SHP77 (cell line): Measurements from ENCODE around the gene MEPCE.
A peak's percentile ranks its signal among the peaks of the same experiment; 100 is the strongest.

Experiments
- DNase-seq, 2 experiments: peaks; one replicate each; lab custom pipeline; 2025; lab: John Stamatoyannopoulos, UW

MEPCE gene

GRCh38 chr7:100464210-100464660 lies 34.6 kb downstream of the MEPCE start, which contains the start of gene SPACDR:
TSS of gene SPACDR (minus strand) at chr7:100464260. CDS start at chr7:100464025, 235 bp downstream.
- DNase-seq, result no peak

DNA sequence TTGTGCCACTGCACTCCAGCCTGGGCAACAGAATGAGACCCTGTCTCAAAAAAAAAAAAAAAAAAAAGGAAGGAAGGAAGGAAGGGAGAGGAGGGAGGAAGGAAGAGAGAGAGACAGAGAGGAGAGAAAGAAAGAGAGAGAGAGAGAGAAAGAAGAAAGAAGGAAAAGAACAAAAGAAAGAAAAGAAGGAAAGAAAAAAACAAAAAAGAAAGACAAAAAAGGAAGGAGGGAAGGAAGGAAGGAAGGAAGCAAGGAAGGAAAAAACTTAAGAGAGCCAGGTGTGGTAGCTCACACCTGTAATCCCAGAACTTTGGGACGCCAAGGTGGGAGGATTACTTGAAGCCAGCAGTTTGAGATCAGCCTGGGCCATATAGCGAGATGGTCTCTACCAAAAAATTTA lies 35.2 kb downstream of the MEPCE start:
- no peak for DNase-seq

DNA sequence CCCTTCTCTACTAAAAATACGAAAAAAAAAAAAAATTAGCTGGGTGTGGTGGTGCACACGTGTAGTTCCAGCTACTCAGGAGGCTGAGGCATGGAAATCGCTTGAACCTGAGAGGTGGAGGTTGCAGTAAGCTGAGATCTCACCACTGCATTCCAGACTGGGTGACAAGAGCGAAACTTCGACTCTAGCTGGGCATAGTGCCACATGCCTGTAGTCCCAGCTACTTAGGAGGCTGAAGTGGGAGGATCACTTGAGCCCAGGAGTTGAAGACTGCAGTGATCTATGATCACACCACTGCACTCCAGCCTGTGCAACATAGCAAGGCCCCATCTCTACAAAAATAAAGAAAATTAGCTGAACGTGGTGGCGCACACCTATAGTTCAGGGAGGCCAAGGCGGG lies 35.7 kb downstream of the MEPCE start:
- DNase-seq, result no peak

DNA sequence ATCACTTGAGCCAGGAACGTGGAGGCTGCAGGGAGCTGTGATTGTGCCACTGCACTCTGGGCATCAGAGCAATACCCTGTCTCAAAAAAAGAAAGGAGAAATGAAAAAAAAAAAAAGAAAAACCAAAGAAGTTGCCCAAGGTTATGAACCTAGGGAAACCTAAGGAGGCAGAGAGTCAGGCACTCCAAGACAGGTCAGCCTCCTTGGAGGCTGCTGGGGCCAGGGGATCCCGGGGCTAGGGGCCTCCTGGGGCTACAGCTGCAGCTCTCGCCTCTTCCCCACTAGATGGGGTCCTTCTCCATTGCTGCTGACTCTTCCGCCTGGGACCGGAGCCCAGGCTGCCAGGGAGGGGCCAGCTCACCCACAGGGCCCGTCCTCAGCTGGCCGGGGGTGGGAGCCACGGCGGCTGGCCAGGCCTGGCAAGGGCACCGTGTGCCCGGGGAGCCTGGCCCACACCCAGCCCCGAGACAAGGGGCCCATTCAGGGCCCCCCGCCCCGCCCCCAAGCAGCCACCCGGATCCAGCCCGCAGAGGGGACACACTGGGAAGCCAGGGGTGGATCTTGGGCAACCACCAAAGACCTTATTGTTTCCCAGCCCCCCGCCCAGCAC lies 36.2 kb downstream of the MEPCE start:
- DNase-seq, result peak; percentile 69 to 79

GRCh38 chr7:100466653-100467605 lies 37.3 kb downstream of the MEPCE start:
- no peak for DNase-seq

GRCh38 chr7:100467638-100468373 lies 38.2 kb downstream of the MEPCE start:
- DNase-seq, result no peak

DNA sequence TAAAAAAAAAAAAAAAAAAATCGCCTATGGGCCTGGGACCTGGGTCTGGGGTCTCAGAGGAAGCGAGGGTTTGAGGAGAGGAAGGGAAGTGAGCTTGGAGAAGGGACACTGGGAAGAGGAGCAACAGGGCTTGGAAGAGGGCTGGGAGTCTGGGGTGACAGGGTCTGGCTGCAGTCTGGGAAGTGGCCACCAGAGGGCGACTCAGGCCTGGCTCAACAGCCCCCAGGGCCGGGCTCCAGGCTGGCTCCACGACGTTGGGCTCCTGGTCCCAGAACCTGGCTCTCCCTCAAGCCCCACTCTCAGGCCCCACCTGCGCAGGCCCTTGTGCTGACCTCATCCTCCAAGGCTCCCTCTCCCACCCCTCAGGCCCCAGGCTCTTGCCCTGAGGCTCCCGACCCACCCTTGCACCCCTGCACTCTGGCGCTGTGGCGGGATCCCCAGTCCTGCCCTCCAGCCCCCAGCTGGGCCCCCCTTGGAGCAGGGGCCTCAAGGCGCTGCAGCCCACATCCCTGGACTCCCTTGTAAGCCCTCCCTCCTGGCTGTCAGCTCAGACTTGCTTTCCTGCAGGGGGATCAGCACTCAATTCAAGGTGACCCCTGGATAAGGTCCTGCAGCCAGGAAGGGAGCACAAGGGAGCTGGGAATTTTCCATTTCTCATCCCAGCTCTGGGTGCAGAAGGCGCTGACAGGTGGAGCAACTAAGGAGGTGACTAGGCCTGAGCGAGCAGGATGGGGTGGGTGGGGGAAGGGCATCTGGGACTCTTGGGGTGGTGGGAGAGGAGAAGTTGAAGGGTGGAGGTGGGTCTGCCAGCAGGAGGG lies 39.8 kb downstream of the MEPCE start:
- DNase-seq, result peak; percentile 58 to 59

DNA sequence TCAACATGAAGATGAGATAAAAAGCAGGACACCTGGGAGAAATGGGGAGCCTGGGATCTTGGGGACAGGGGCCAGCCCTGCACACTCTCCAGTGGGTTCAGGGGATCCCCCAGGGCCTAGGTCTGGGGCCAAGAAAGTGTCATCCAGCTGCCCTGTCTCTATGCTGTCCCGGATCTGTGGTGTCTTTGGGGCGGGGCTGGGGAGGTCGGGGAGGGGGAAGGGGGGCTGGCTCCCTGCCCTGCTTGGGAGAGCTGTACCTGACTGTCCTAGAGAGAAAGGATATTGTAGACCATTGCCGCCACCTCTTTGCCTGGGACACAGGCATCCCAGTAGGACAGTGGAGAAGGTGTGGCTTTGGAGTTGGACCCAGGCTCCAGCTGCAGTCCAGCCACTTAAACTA lies 41.4 kb downstream of the MEPCE start:
- no peak for DNase-seq

GRCh38 chr7:100472121-100472851 lies 42.7 kb downstream of the MEPCE start:
- no peak for DNase-seq

DNA sequence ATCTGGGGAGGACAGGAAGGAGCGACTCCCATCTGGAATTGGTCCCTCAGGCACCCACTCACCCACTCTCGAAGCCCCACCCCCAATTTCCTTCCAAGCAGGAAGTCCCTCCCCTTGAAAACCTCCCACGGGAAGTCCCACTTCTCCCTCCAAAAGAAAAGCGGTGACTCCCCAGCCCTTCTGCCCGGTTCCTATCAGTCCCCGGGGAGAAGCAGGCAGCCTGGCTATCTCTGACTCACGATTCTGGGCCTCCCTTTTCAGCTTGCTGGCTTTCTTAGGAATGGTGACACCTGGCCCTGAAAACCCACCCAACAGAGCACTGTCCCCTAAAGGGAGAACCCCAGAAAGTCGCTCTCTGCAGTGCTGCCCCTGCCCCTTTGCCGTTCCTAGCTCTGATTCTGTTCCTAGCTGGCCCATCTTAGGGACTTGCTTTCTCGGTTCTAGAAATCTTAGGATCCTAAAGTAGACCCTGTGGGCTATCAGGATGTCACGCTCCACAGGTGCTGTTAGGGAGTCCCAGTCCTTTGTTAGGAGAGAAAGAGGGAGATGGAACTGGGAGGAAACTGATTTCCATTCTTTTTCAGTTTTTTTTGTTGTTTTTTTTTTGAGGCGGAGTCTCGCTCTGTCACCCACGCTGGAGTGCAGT lies 43.3 kb downstream of the MEPCE start:
- no peak for DNase-seq

DNA sequence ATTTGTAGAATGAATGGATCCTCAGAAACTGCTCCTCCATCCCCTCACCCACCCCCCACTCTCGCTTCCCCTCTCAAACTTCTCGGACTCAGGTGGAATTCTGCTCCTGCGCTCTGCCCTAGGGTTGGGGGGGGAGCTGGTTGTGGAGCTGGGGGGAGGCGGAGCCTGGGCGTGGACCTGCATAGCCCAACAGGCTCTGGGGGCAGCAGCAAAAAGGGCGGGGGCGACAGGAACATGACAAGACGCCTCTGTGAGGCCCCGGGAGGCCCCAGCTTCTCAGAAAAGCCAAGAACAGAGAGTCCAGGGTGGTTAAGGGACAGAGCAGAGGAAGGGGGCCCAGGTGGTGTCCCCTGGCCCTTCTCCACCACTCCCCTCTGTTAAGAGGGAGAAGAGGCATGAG lies 45.9 kb downstream of the MEPCE start:
- no peak for DNase-seq

- no peak for DNase-seq
Observed at GRCh38 chr7:100476101-100476780, 46.6 kb downstream of the MEPCE start.

DNA sequence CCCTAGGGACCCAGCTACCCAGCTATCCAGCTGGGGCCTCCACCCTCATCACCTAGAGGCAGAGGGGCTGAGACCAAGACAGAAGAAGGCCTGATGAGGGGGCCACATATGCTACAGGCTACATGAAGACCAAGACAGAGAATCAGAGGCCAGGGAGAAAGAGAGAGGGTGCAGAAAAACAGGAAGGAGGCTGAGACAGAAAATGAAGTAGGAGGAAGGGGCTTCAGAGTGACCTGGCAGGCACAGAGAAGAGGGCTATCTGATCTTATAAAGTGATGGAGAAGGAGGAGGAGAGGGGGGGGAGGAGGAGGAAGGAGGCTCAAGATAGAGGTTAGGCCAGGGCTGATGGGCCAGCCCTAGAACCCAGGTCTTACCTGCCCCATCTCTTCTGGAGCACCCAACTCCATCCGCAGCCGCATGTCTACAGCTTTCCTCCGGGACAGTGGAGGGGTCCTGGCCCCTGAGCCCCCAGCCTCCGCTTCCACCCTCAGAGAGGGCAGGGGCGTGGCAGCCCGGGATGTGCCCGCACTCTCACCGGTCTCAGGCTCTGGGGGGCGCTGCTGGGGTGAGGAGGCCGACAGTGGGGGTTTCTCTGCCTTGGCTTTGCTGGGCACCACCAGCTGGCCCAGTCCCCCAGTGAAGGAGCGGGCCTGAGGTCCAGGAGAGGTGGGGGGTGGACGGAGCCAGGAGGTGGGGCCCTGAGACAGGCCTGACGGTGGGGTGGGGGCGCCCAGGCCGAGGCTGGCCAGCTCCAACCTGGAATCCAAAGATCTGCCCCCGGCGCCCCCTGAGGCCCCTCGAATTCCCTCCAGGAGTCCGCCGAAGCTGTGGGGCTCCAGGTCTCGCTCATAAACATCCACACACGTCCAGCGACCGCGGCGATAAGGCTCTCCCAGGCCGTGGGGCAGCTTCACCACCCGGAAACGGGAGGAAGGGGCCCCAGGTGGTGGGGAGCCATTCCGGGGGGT lies 47.6 kb downstream of the MEPCE start:
- no peak for DNase-seq

DNA sequence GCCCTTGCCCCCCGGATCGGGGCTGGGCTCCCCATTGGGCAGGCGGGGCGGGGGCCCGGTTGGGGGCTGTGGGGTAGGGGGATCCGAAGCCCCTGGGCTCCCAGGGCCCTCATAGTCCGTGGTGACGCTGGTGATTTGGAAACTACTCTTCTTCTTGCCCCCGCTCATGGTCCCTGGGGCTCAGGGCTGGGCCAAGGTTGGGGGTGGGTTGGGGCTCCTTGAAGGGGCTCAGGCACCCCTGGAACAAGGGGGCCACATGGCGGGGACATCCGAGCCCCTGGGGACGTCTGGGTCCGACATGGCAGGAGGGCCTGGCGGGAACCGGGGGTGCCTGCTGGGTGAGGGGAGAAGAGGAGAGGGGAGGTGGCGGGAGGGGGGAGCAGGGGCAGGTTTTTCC lies 48.2 kb downstream of the MEPCE start:
- no peak for DNase-seq

- peak; percentile 79 to 83 for DNase-seq
Observed at GRCh38 chr7:100478958-100479660, 49.5 kb downstream of the MEPCE start, which contains the start of gene TSC22D4. TSS of gene TSC22D4 (minus strand) at chr7:100479214. CDS start at chr7:100478038, 1,176 bp downstream.

DNA sequence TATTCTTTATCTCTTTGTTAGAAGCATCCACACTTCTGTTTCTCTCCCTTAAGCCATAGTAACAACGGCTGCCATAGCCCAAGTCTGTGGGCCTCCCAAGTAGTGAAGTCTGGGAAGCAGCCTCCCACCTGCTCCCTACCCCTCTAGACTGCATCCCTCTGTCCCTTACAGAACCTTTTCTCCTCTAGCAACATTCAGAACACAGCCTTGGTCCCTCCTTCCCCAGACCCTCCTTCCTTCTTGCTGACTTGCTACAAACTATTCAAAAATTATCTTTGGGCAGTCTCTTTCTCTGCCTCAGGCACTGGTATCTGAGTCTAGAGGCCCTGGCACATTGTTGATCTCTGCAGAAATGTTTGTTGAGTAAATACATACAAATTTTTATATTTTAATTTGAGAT lies 51.8 kb downstream of the MEPCE start:
- DNase-seq, result no peak

- DNase-seq, result no peak
Observed at GRCh38 chr7:100482728-100483089, 53.1 kb downstream of the MEPCE start.
